HEK293 (cell line): ENCODE data around the gene DNAI7.

Experiments used
- CTCF ChIA-PET: fragments of 350-600 bp; formaldehyde crosslinking; extraction: SDS; loops from one replicate; lab custom pipeline; 2021; ENCODE audit warnings: antibody characterized with exemption; lab: Yijun Ruan, JAX
- POLR2A ChIA-PET: fragments of 300-600 bp; formaldehyde crosslinking; extraction: SDS; loops from one replicate; lab custom pipeline; 2020; ENCODE audit warnings: antibody characterized with exemption, inconsistent platforms; lab: Yijun Ruan, JAX
- H3K27ac ChIP-seq: fragments of 200-500 bp; sonication (Bioruptor generic); 2 replicates; pipeline ENCODE4 v1.5.1; 2014; ENCODE audit warnings: low read depth, low read length, control low read depth, inconsistent platforms; ENCODE audit errors: extremely low read depth
- H3K36me3 ChIP-seq, 2 experiments: fragments of 200-500 bp in 1 of 2; sonication (Bioruptor generic) in 1 of 2; 1 replicate in 1 of 2; 2 replicates in 1 of 2; pipeline ENCODE4 v1.5.1; 2014 to 2017; ENCODE audit warnings: inconsistent platforms in 2 of 2, low read length in 2 of 2; ENCODE audit not compliant: control insufficient read depth in 2 of 2, insufficient read depth in 1 of 2
- H3K4me1 ChIP-seq: fragments of 200-500 bp; sonication (Bioruptor generic); 2 replicates; pipeline ENCODE4 v1.5.1; 2014; ENCODE audit warnings: mild to moderate bottlenecking, low read length, inconsistent platforms; ENCODE audit not compliant: control insufficient read depth, insufficient read depth
- H3K4me3 ChIP-seq: 2 replicates; pipeline ENCODE4 v1.5.1; 2011; ENCODE audit warnings: low read depth, mild to moderate bottlenecking, control low read depth, low read length, moderate library complexity
- H3K9me3 ChIP-seq: fragments of 200-500 bp; sonication (Bioruptor generic); 2 replicates; pipeline ENCODE4 v1.5.1; 2014; ENCODE audit warnings: low read depth, low read length, inconsistent platforms; ENCODE audit not compliant: control insufficient read depth, insufficient read depth
- PRDM10 ChIP-seq: fragments of 450-650 bp; formaldehyde crosslinking; IDR thresholded peaks from 2 replicates; pipeline ENCODE4 v1.5.1; 2016; ENCODE audit warnings: missing biosample characterization, missing genetic modification characterization
- SP2 ChIP-seq: fragments of 450-650 bp; formaldehyde crosslinking; IDR thresholded peaks from 2 replicates; pipeline ENCODE4 v1.5.1; 2016; ENCODE audit warnings: missing biosample characterization, missing genetic modification characterization
- SP7 ChIP-seq: fragments of 450-650 bp; formaldehyde crosslinking; IDR thresholded peaks from 2 replicates; pipeline ENCODE4 v1.5.1; 2016; ENCODE audit warnings: missing biosample characterization, missing genetic modification characterization
- YY1 ChIP-seq: fragments of 450-650 bp; formaldehyde crosslinking; IDR thresholded peaks from 2 replicates; pipeline ENCODE4 v1.5.1; 2018; ENCODE audit warnings: missing biosample characterization, missing genetic modification characterization
- YY2 ChIP-seq: fragments of 450-650 bp; formaldehyde crosslinking; IDR thresholded peaks from 2 replicates; pipeline ENCODE4 v1.5.1; 2016; ENCODE audit warnings: missing biosample characterization, missing genetic modification characterization
- ZBTB49 ChIP-seq: fragments of 450-650 bp; formaldehyde crosslinking; IDR thresholded peaks from 2 replicates; pipeline ENCODE4 v1.5.1; 2016; ENCODE audit warnings: missing biosample characterization, missing genetic modification characterization, low read depth
- ZEB2 ChIP-seq: fragments of 450-650 bp; formaldehyde crosslinking; IDR thresholded peaks from 2 replicates; pipeline ENCODE4 v1.5.1; 2016; ENCODE audit warnings: missing biosample characterization, missing genetic modification characterization
- ZIC2 ChIP-seq: fragments of 450-650 bp; formaldehyde crosslinking; IDR thresholded peaks from 2 replicates; pipeline ENCODE4 v1.5.1; 2016; ENCODE audit warnings: missing biosample characterization, missing genetic modification characterization
- ZNF2 ChIP-seq: fragments of 450-650 bp; formaldehyde crosslinking; IDR thresholded peaks from 2 replicates; pipeline ENCODE4 v1.5.1; 2016; ENCODE audit warnings: missing biosample characterization, missing genetic modification characterization
- ZNF202 ChIP-seq: fragments of 450-650 bp; formaldehyde crosslinking; IDR thresholded peaks from 2 replicates; pipeline ENCODE4 v1.5.1; 2016; ENCODE audit warnings: missing biosample characterization, missing genetic modification characterization, borderline replicate concordance
- ZNF211 ChIP-seq: fragments of 450-650 bp; formaldehyde crosslinking; IDR thresholded peaks from 2 replicates; pipeline ENCODE4 v1.5.1; 2016; ENCODE audit warnings: low read depth, missing biosample characterization, missing genetic modification characterization
- ZNF324 ChIP-seq: fragments of 450-650 bp; formaldehyde crosslinking; IDR thresholded peaks from 2 replicates; pipeline ENCODE4 v1.5.1; 2016; ENCODE audit warnings: missing biosample characterization, missing genetic modification characterization
- ZNF48 ChIP-seq: fragments of 450-650 bp; formaldehyde crosslinking; IDR thresholded peaks from 2 replicates; pipeline ENCODE4 v1.5.1; 2016; ENCODE audit warnings: missing biosample characterization, missing genetic modification characterization
- ZNF660 ChIP-seq: fragments of 450-650 bp; IDR thresholded peaks from 2 replicates; pipeline ENCODE4 v1.5.1; 2018; ENCODE audit warnings: missing biosample characterization, mild to moderate bottlenecking, missing genetic modification characterization
- ZSCAN18 ChIP-seq: fragments of 450-650 bp; formaldehyde crosslinking; IDR thresholded peaks from 2 replicates; pipeline ENCODE4 v1.5.1; 2016; ENCODE audit warnings: missing biosample characterization, missing genetic modification characterization
- TF ChIP-seq, protein P1 (sequence below): fragments of 450-650 bp; formaldehyde crosslinking; IDR thresholded peaks from 2 replicates; pipeline ENCODE4 v1.5.1; 2016; ENCODE audit warnings: missing biosample characterization, missing genetic modification characterization
- TF ChIP-seq, protein P2 (sequence below): fragments of 450-650 bp; formaldehyde crosslinking; IDR thresholded peaks from 2 replicates; pipeline ENCODE4 v1.5.1; 2016; ENCODE audit warnings: missing biosample characterization, missing genetic modification characterization
- TF ChIP-seq, protein P3 (sequence below): fragments of 450-650 bp; formaldehyde crosslinking; IDR thresholded peaks from 2 replicates; pipeline ENCODE4 v1.5.1; 2016; ENCODE audit warnings: missing biosample characterization, missing genetic modification characterization

Gene DNAI7, protein sequence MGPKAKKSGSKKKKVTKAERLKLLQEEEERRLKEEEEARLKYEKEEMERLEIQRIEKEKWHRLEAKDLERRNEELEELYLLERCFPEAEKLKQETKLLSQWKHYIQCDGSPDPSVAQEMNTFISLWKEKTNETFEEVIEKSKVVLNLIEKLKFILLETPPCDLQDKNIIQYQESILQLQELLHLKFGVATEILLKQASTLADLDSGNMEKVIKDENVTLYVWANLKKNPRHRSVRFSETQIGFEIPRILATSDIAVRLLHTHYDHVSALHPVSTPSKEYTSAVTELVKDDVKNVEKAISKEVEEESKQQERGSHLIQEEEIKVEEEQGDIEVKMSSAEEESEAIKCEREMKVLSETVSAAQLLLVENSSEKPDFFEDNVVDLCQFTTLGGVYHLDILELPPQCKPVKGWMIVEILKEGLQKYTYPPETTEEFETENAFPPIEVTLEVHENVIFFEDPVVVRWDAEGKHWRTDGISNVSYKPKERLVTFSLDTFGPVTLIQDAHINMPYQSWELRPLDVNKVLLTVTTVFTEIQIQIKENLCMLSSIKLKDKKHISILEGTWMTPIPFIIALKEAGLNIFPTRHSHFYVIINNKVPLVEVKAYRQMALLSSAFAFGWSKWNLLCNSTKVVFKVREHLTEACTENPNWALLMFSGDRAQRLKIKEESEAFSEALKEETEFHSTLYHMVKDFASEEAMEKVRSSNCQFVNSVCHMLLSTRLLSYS

DNA sequence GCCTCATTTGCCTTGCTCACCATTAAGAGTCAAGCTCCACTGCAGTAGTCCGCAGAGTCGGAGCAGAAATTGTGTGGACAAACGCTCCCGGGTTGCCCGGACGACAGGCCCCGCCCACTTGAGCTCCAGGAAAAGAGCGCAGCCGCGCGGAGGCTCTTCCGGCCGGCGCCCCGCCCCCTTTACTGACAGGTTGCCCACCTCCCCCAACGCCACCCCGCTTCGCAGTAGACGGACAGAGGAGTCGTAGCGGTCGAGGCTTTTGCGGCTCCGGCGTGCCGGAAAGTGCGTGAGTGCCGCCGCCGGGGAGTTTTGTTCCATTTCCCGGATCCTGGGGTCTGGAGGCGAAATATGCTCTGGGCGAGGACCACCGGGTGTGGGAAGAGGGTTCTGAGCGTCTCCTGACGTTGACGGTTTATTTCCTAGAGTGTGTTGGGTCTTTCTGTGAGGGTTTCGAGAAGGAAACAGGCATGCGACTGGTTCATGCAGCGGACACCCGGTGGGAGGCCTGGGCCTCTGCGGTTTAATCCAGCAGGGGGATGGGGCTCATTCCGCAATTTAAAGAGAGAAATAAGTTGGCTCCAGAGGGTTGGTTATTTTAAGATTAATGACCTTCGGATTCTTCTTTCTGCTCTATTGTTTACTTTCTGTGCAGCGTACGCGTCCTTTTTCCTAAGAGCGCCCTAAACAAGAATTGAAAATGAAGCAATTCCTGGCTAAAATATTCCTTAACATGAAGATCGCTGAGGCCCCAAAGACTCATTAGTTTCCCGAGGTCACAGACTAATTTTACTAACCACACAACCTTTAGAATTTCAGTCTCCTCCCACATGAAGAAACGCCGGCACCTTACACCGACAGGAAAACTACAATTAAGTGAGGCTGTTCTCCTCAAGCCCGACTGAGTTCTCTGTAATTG is at the start of gene DNAI7, which contains the start of gene ETFRF1:
DNAI7 (minus strand) TSS at position 105 of the 916 bp plus-strand sequence; CDS start at position 23, 82 bp downstream.
ETFRF1 (plus strand) TSS at position 182 of the 916 bp plus-strand sequence. CDS start 8,720 bp downstream, outside the sequence.
- ChIA-PET POLR2A (interaction anchor here (0.6 to 1.4 kb wide), 7 partner anchors 8 to 248 kb away, joined by 3 to 7 read pairs (median 4); no protein-coding TSS in a partner anchor), CTCF (interaction anchor here (0.6 to 2.1 kb wide), 4 partner anchors 42 to 334 kb away, joined by 3 to 7 read pairs (median 4); no protein-coding TSS in a partner anchor)
- H3K36me3 ChIP-seq = peaks cover 0 to 4% of the 10 kb centered on the region in 2 experiments; a peak in 1 of 3 replicates
- no peaks in the 10 kb centered on the region for H3K9me3 ChIP-seq
- H3K27ac ChIP-seq = peak within 1 kb of the TSS; percentile 82
- H3K4me1 ChIP-seq = peaks cover 3% of the 10 kb centered on the region; the same call in 1 of the 2 replicates
- peak within 1 kb of the TSS; percentile 82 for H3K4me3 ChIP-seq
- peak; percentile 66; the same call in 1 of the 2 replicates for TF ChIP-seq ZEB2
- peak; percentile 38; the same call in 1 of the 2 replicates for TF ChIP-seq ZNF324 (tag by site-specific recombination)
- peak; percentile 60; the same call in 1 of the 2 replicates for TF ChIP-seq ZNF660 (tag by site-specific recombination)
- TF ChIP-seq YY2 (tag by site-specific recombination) = 0 out of 2 replicates have a peak, but pooled peaks have one; percentile 20
- TF ChIP-seq, protein P1, sequence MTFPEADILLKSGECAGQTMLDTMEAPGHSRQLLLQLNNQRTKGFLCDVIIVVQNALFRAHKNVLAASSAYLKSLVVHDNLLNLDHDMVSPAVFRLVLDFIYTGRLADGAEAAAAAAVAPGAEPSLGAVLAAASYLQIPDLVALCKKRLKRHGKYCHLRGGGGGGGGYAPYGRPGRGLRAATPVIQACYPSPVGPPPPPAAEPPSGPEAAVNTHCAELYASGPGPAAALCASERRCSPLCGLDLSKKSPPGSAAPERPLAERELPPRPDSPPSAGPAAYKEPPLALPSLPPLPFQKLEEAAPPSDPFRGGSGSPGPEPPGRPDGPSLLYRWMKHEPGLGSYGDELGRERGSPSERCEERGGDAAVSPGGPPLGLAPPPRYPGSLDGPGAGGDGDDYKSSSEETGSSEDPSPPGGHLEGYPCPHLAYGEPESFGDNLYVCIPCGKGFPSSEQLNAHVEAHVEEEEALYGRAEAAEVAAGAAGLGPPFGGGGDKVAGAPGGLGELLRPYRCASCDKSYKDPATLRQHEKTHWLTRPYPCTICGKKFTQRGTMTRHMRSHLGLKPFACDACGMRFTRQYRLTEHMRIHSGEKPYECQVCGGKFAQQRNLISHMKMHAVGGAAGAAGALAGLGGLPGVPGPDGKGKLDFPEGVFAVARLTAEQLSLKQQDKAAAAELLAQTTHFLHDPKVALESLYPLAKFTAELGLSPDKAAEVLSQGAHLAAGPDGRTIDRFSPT (tag by site-specific recombination) = peak; percentile 56; the same call in 1 of the 2 replicates
- peak; percentile 95 for TF ChIP-seq ZIC2 (tag by site-specific recombination)
- TF ChIP-seq SP2 (tag by site-specific recombination) = peak; percentile 86
- no peak for TF ChIP-seq ZBTB49 (tag by site-specific recombination)
- TF ChIP-seq ZNF48 = no peak
- no peak for TF ChIP-seq ZNF202 (tag by site-specific recombination)
- TF ChIP-seq, protein P2, sequence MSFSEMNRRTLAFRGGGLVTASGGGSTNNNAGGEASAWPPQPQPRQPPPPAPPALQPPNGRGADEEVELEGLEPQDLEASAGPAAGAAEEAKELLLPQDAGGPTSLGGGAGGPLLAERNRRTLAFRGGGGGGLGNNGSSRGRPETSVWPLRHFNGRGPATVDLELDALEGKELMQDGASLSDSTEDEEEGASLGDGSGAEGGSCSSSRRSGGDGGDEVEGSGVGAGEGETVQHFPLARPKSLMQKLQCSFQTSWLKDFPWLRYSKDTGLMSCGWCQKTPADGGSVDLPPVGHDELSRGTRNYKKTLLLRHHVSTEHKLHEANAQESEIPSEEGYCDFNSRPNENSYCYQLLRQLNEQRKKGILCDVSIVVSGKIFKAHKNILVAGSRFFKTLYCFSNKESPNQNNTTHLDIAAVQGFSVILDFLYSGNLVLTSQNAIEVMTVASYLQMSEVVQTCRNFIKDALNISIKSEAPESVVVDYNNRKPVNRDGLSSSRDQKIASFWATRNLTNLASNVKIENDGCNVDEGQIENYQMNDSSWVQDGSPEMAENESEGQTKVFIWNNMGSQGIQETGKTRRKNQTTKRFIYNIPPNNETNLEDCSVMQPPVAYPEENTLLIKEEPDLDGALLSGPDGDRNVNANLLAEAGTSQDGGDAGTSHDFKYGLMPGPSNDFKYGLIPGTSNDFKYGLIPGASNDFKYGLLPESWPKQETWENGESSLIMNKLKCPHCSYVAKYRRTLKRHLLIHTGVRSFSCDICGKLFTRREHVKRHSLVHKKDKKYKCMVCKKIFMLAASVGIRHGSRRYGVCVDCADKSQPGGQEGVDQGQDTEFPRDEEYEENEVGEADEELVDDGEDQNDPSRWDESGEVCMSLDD (tag by site-specific recombination) = peak; percentile 57; the same call in 1 of the 2 replicates
- no peak for TF ChIP-seq ZNF211 (tag by site-specific recombination)
- TF ChIP-seq ZSCAN18 (tag by site-specific recombination) = no peak
- 0 out of 2 replicates have a peak, but pooled peaks have one; percentile 33 for TF ChIP-seq PRDM10 (tag by site-specific recombination)
- TF ChIP-seq, protein P3, sequence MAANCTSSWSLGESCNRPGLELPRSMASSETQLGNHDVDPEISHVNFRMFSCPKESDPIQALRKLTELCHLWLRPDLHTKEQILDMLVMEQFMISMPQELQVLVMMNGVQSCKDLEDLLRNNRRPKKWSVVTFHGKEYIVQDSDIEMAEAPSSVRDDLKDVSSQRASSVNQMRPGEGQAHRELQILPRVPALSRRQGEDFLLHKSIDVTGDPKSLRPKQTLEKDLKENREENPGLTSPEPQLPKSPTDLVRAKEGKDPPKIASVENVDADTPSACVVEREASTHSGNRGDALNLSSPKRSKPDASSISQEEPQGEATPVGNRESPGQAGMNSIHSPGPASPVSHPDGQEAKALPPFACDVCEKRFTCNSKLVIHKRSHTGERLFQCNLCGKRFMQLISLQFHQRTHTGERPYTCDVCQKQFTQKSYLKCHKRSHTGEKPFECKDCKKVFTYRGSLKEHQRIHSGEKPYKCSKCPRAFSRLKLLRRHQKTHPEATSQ (tag by site-specific recombination) = 0 out of 2 replicates have a peak, but pooled peaks have one; percentile 20
- TF ChIP-seq ZNF2 (tag by site-specific recombination) = peak; percentile 81; the same call in 1 of the 2 replicates
- TF ChIP-seq SP7 (tag by site-specific recombination) = peak; percentile 71
- 0 out of 2 replicates have a peak, but pooled peaks have one; percentile 14 for TF ChIP-seq YY1 (tag by site-specific recombination)
